ENCODE results near the gene SERHL2.

DNA sequence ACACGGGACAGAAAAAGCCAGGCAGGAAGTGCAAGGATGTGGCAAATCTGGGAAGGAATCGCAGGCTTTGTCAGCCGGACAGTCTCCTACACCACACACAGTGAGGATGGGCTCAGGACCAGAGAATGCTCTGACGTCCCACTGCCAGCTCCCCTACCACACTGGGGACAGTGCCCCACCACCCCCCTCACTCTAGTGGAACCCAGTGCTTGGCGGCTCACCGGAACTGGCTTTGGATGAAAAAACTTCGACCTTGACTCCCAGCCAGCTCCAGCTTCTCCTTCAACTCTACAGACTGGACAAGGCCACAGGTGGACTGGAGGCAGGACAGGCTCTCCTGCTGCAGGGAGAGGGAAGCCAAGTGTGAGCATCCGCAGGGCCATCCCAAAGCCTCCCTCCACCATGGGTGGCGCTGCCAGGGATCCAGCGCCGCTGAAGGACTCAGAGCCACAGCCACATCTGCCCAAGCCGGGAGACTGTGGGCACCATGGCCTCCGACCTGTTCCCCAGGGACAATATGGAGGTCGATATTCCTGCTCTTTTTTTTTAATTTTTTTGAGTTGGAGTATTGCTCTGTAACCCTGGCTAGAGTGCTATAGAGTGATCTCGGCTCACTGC lies 24.0 kb downstream of the SERHL2 start:
- TF ChIP-seq, protein P1, sequence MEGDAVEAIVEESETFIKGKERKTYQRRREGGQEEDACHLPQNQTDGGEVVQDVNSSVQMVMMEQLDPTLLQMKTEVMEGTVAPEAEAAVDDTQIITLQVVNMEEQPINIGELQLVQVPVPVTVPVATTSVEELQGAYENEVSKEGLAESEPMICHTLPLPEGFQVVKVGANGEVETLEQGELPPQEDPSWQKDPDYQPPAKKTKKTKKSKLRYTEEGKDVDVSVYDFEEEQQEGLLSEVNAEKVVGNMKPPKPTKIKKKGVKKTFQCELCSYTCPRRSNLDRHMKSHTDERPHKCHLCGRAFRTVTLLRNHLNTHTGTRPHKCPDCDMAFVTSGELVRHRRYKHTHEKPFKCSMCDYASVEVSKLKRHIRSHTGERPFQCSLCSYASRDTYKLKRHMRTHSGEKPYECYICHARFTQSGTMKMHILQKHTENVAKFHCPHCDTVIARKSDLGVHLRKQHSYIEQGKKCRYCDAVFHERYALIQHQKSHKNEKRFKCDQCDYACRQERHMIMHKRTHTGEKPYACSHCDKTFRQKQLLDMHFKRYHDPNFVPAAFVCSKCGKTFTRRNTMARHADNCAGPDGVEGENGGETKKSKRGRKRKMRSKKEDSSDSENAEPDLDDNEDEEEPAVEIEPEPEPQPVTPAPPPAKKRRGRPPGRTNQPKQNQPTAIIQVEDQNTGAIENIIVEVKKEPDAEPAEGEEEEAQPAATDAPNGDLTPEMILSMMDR (IDR thresholded peaks at IDR 0.05; ENCODE audit: insufficient read depth, low read length, poor library complexity, severe bottlenecking), result no peak
- TF ChIP-seq EZH2phosphoT487 (conservative IDR thresholded peaks at IDR 0.05; ENCODE audit: low read length), result no peak

All from SU-DHL-6 (cell line).